ENCODE measurements around the gene ZNF385B.
"Not testable (repeated sequence)": the region's sequence is repeated elsewhere in the genome, so short reads cannot be mapped to it uniquely, and the experiment has no call there.

ZNF385B gene

GRCh38 chr2:179802051-179802882 is 59.1 kb downstream of the ZNF385B start:
- DNase-seq (ENCODE audit: low spot score): no peak

- no peak for DNase-seq (ENCODE audit: low spot score)
Observed at GRCh38 chr2:179800776-179801175, 60.6 kb downstream of the ZNF385B start.

GRCh38 chr2:179796213-179797007 is 65.0 kb downstream of the ZNF385B start:
- no peak for DNase-seq (ENCODE audit: low spot score)

GRCh38 chr2:179793902-179794301 is 67.5 kb downstream of the ZNF385B start:
- DNase-seq (ENCODE audit: low spot score): no peak

- no peak for DNase-seq (ENCODE audit: low spot score)
Observed at GRCh38 chr2:179793238-179793637, 68.2 kb downstream of the ZNF385B start.

GRCh38 chr2:179790235-179791217 is 70.9 kb downstream of the ZNF385B start:
- no peak for DNase-seq (ENCODE audit: low spot score)

GRCh38 chr2:179788104-179788503 is 73.3 kb downstream of the ZNF385B start:
- no peak for DNase-seq (ENCODE audit: low spot score)

- DNase-seq (ENCODE audit: low spot score): no peak
Observed at GRCh38 chr2:179787601-179788000, 73.8 kb downstream of the ZNF385B start.

GRCh38 chr2:179785902-179786301 is 75.5 kb downstream of the ZNF385B start:
- no peak for DNase-seq (ENCODE audit: low spot score)

GRCh38 chr2:179782346-179782745 is 79.1 kb downstream of the ZNF385B start:
- not testable (repeated sequence) for DNase-seq (ENCODE audit: low spot score)

- DNase-seq (ENCODE audit: low spot score): no peak
Observed at GRCh38 chr2:179773986-179774385, 87.4 kb downstream of the ZNF385B start.

- no peak for DNase-seq (ENCODE audit: low spot score)
Observed at GRCh38 chr2:179772346-179772745, 89.1 kb downstream of the ZNF385B start.

GRCh38 chr2:179771791-179772190 is 89.6 kb downstream of the ZNF385B start:
- no peak for DNase-seq (ENCODE audit: low spot score)

- DNase-seq (ENCODE audit: low spot score): no peak
Observed at GRCh38 chr2:179770029-179770428, 91.4 kb downstream of the ZNF385B start.

GRCh38 chr2:179769323-179769722 is 92.1 kb downstream of the ZNF385B start:
- DNase-seq (ENCODE audit: low spot score): no peak

- no peak for DNase-seq (ENCODE audit: low spot score)
Observed at GRCh38 chr2:179768765-179769164, 92.6 kb downstream of the ZNF385B start.

GRCh38 chr2:179765666-179766065 is 95.7 kb downstream of the ZNF385B start:
- no peak for DNase-seq (ENCODE audit: low spot score)

GRCh38 chr2:179764710-179765109 is 96.7 kb downstream of the ZNF385B start:
- no peak for DNase-seq (ENCODE audit: low spot score)

GRCh38 chr2:179758636-179759035 is 102.8 kb downstream of the ZNF385B start:
- DNase-seq (ENCODE audit: low spot score): no peak

- DNase-seq (ENCODE audit: low spot score): peak; percentile 45
Observed at GRCh38 chr2:179751163-179751809, 110.1 kb downstream of the ZNF385B start.

- DNase-seq (ENCODE audit: low spot score): no peak
Observed at GRCh38 chr2:179749210-179749609, 112.2 kb downstream of the ZNF385B start.
